HepG2 (cell line): Measurements from ENCODE around the gene EPN3. TPM values are rescaled to one million over a fixed set of nuclear protein-coding genes. Genes with fewer than 3 reads are reported as not detected.
A peak's percentile ranks its signal among the peaks of the same experiment; 100 is the strongest.

Experiments
- ATAC-seq: fragments of 200-7000 bp; cut with Tn5 transposase; 3 replicates; pipeline ENCODE4 v1.9.1; 2020; ENCODE audit warnings: mild to moderate bottlenecking, moderate library complexity
- BruUV-seq: library from RNA; stranded (reverse); fragments of 400-500 nt; replicated peaks from 2 replicates; lab custom pipeline; 2021; lab: Mats Ljungman, UMichigan
- CTCF ChIA-PET: fragments of 300-600 bp; formaldehyde crosslinking; extraction: SDS; loops from one replicate; lab custom pipeline; 2021; ENCODE audit warnings: low total read pairs, inconsistent platforms, low intra/inter-chr PET ratio; lab: Yijun Ruan, JAX
- POLR2A ChIA-PET: fragments of 350-600 bp; sonication (Branson Sonifier 250); formaldehyde crosslinking; loops from one replicate; lab custom pipeline; 2020; ENCODE audit warnings: antibody characterized with exemption, inconsistent platforms; lab: Yijun Ruan, JAX
- DNase-seq: peaks from one replicate; pipeline ENCODE4 v3.0.0-alpha.2; 2015; ENCODE audit warnings: low spot score
- FAIRE-seq: peaks from 3 replicates; lab custom pipeline; 2011; peaks lifted over from hg19 to GRCh38; lab: Jason Lieb, UNC
- H2AFZ ChIP-seq: one replicate; pipeline ENCODE4 v1.6.1; 2011; ENCODE audit warnings: low read length, inconsistent platforms
- H3K27ac ChIP-seq: fragments of 300-600 bp; 3 replicates; pipeline ENCODE4 v1.8.0; 2011; ENCODE audit warnings: mixed run types, mild to moderate bottlenecking, mixed read lengths, low read length, inconsistent platforms; ENCODE audit not compliant: insufficient read depth; ENCODE audit errors: extremely low read length
- H3K27me3 ChIP-seq, 2 experiments: fragments of 200-600 bp in 1 of 2; 2 replicates in 1 of 2; 3 replicates in 1 of 2; pipeline versions ENCODE4 v1.6.0 to v1.8.0; 2011; ENCODE audit warnings: low read length in 2 of 2, mild to moderate bottlenecking in 2 of 2, moderate library complexity in 2 of 2, inconsistent platforms in 1 of 2; ENCODE audit not compliant: insufficient read depth in 2 of 2, control insufficient read depth in 1 of 2
- H3K36me3 ChIP-seq, 2 experiments: fragments of 200-600 bp in 1 of 2; replicated peaks in 1 of 2; 2 replicates in 1 of 2; 3 replicates in 1 of 2; pipeline versions ENCODE4 v1.5.1 to v1.8.0; 2011; ENCODE audit warnings: low read length in 2 of 2, inconsistent platforms in 1 of 2; ENCODE audit not compliant: insufficient read depth in 2 of 2, control insufficient read depth in 1 of 2
- H3K4me1 ChIP-seq: 2 replicates; pipeline ENCODE4 v1.5.1; 2012; ENCODE audit warnings: low read length, inconsistent platforms; ENCODE audit not compliant: insufficient read depth
- H3K4me2 ChIP-seq: 2 replicates; pipeline ENCODE4 v1.6.0; 2011; ENCODE audit warnings: low read depth, low read length, inconsistent platforms
- H3K4me3 ChIP-seq, 3 experiments: fragments of 200-600 bp in 1 of 3; sonication (generic), shearing (Covaris generic) in 1 of 3; replicated peaks in 1 of 3; 2 replicates each; pipeline ENCODE4 v1.5.1; 2011 to 2016; ENCODE audit warnings: low read length in 3 of 3, inconsistent platforms in 2 of 3, low read depth in 2 of 3, mild to moderate bottlenecking in 2 of 3, control low read depth in 1 of 3, mixed read lengths in 1 of 3; ENCODE audit not compliant: insufficient read depth in 1 of 3
- H3K79me2 ChIP-seq: one replicate; pipeline ENCODE4 v1.6.1; 2011; ENCODE audit warnings: low read length, inconsistent platforms; ENCODE audit not compliant: insufficient read depth
- H3K9ac ChIP-seq: 2 replicates; pipeline ENCODE4 v1.6.0; 2011; ENCODE audit warnings: mild to moderate bottlenecking, low read depth, low read length, inconsistent platforms; ENCODE audit not compliant: insufficient read depth
- H3K9me3 ChIP-seq: 2 replicates; pipeline ENCODE4 v1.5.1; 2012; ENCODE audit warnings: mild to moderate bottlenecking, low read length
- H4K20me1 ChIP-seq: 2 replicates; pipeline ENCODE4 v1.6.0; 2011; ENCODE audit warnings: inconsistent platforms, mild to moderate bottlenecking, low read length, moderate library complexity; ENCODE audit not compliant: insufficient read depth
- KMT2A ChIP-seq: sonication (generic); formaldehyde crosslinking; IDR thresholded peaks from 2 replicates; pipeline ENCODE4 v1.4.0; 2020; ENCODE audit warnings: missing genetic modification reagents
- MAZ ChIP-seq, 2 experiments: sonication (generic) in 1 of 2; formaldehyde crosslinking in 1 of 2; IDR thresholded peaks; 2 replicates each; pipeline versions ENCODE4 v1.5.0 to v1.6.1; 2012 to 2020; ENCODE audit warnings: low read depth in 2 of 2, mild to moderate bottlenecking in 2 of 2, borderline replicate concordance in 1 of 2, improper control_type of control experiment in 1 of 2, low read length in 1 of 2, missing genetic modification reagents in 1 of 2, moderate library complexity in 1 of 2
- MLLT10 ChIP-seq: sonication (generic); formaldehyde crosslinking; IDR thresholded peaks from 2 replicates; pipeline ENCODE4 v1.4.0; 2020; ENCODE audit warnings: missing genetic modification reagents
- ZC3H13 ChIP-seq: sonication (generic); formaldehyde crosslinking; IDR thresholded peaks from 2 replicates; pipeline ENCODE4 v1.8.1; 2023; ENCODE audit warnings: mild to moderate bottlenecking, missing genetic modification reagents, moderate library complexity
- ZFAT ChIP-seq: sonication (generic); formaldehyde crosslinking; conservative IDR thresholded peaks from 2 replicates; pipeline ENCODE4 v1.8.1; 2023; ENCODE audit warnings: missing genetic modification reagents, inconsistent platforms
- WGBS: methylation state at CpG from one replicate; pipeline ENCODE4 v1.1.6; 2017; ENCODE audit warnings: low lambda C conversion rate; 5-methylcytosine and 5-hydroxymethylcytosine counted together
- in situ Hi-C: cut with HindIII; loops from 2 replicates; pipeline ENCODE4 v1.10.0; 2017; ENCODE audit warnings: low pct_unique_long_range_greater_than_20kb; ENCODE audit not compliant: extremely low pct_ligation_motif_present
- intact Hi-C: fragments of 100-400 bp; cut with micrococcal nuclease; formaldehyde crosslinking; loops from one replicate; pipeline ENCODE4 v1.10.0; 2022; ENCODE audit not compliant: unreplicated experiment
- polyA plus RNA-seq, 8 experiments: library from polyadenylated mRNA; depleted of rRNA in 3 of 8; stranded (reverse) in 7 of 8; unstranded in 1 of 8; fragments of >200 nt; fragmentation: Illumina TruSeq in 4 of 8; extraction: Trizol in 4 of 8; gene quantifications; 2 replicates each; pipeline versions ENCODE4 v1.2.1 to v1.2.3, GENCODE V29; 2011 to 2016; ENCODE audit warnings: low read depth in 4 of 8, missing spikeins in 1 of 8, mixed read lengths in 1 of 8; ENCODE audit not compliant: insufficient read depth in 1 of 8
- total RNA-seq, 5 experiments: library from RNA; depleted of rRNA; stranded (reverse); fragments of >200 nt; fragmentation: Illumina TruSeq; extraction: Trizol; gene quantifications; 2 replicates each; pipeline ENCODE4 v1.2.3, GENCODE V29; 2016; ENCODE audit warnings: low read depth in 1 of 5

Gene EPN3
- total and polyA plus RNA-seq, 2 of the 13 experiments (the other 11 are each of a cell fraction or from before 2014, with no cell fraction given), result 0.11 to 0.95 TPM

GRCh38 chr17:50493744-50494143, 38.8 kb upstream of the EPN3 start:
- no peak for FAIRE-seq
- no peak overlapping the region for H3K9ac ChIP-seq
- no peaks in the 10 kb centered on the region; a peak in 1 of 5 replicates for H3K27me3 ChIP-seq
- no peak overlapping the region for H3K4me3 ChIP-seq
- no peaks in the 10 kb centered on the region for H3K9me3 ChIP-seq
- no peak for DNase-seq
- no peaks in the 10 kb centered on the region for H3K4me1 ChIP-seq
- H2AFZ ChIP-seq, result no peak overlapping the region
- H3K36me3 ChIP-seq, result no peaks in the 10 kb centered on the region
- POLR2A ChIA-PET, result no interaction called here
- intact Hi-C loops (no loop called here), in situ Hi-C loops (no loop called here)
- no peaks in the 10 kb centered on the region for H4K20me1 ChIP-seq
- H3K79me2 ChIP-seq, result no peaks in the 10 kb centered on the region
- TF ChIP-seq MLLT10 (CRISPR knock-in tag) (no peak), ZFAT (CRISPR knock-in tag) (peak; percentile 97)
- 23% methylated on average over 3 of the region's 3 CpGs for WGBS
- no peak overlapping the region for H3K4me2 ChIP-seq
- CTCF ChIA-PET, result no interaction called here
- ATAC-seq, result no peak
- no peak overlapping the region for H3K27ac ChIP-seq
- no TSS peak for BruUV-seq

- ATAC-seq (peak; percentile 65), FAIRE-seq (no peak), DNase-seq (no peak)
- Histone ChIP-seq H3K27ac (no peak overlapping the region), H3K36me3 (no peaks in the 10 kb centered on the region), H4K20me1 (no peaks in the 10 kb centered on the region), H3K4me1 (no peaks in the 10 kb centered on the region), H2AFZ (no peak overlapping the region), H3K27me3 (no peaks in the 10 kb centered on the region; a peak in 1 of 5 replicates), H3K4me3 (no peak overlapping the region), H3K9me3 (no peaks in the 10 kb centered on the region), H3K79me2 (no peaks in the 10 kb centered on the region), H3K4me2 (no peak overlapping the region), H3K9ac (no peak overlapping the region)
- ChIA-PET POLR2A (interaction anchor here (0.7 kb wide), 1 partner anchor 368 kb away, joined by 3 read pairs; no protein-coding TSS in a partner anchor), CTCF (no interaction called here)
- WGBS, result 61% methylated on average over 8 of the region's 8 CpGs
- no TSS peak for BruUV-seq
- intact Hi-C loops (no loop called here), in situ Hi-C loops (no loop called here)
- TF ChIP-seq MAZ (IDR thresholded peaks at IDR 0.05; ENCODE audit: borderline replicate concordance, low read depth, low read length), result 0 out of 2 replicates have a peak, but pooled peaks have one; percentile 20
- TF ChIP-seq MAZ (CRISPR knock-in tag; IDR thresholded peaks at IDR 0.05; ENCODE audit: low read depth), result no peak
- no peak for TF ChIP-seq ZC3H13 (CRISPR knock-in tag)
- no peak for TF ChIP-seq KMT2A (CRISPR knock-in tag)
Observed at GRCh38 chr17:50495217-50495823, 37.2 kb upstream of the EPN3 start.
